ENCODE data around the gene GALNT17.

GRCh38 chr7:71281261-71281660 is 149.3 kb downstream of the GALNT17 start:
- no peak for TF ChIP-seq CTCF (IDR thresholded peaks at IDR 0.05)
- TF ChIP-seq POLR2A (IDR thresholded peaks at IDR 0.05): no peak
